Neuronal stem cell (in vitro differentiated cells): ENCODE results near the gene KBTBD8.

Experiments used
- DNase-seq: peaks from one replicate; pipeline ENCODE4 v3.0.0-alpha.2; 2013; ENCODE audit warnings: low spot score
- H2AFZ ChIP-seq: one replicate; pipeline ENCODE4 v1.6.1; 2013; ENCODE audit warnings: mild to moderate bottlenecking, low read length, inconsistent platforms
- H2AK5ac ChIP-seq: 2 replicates; pipeline ENCODE4 v1.6.1; 2013; ENCODE audit warnings: low read depth, mild to moderate bottlenecking, inconsistent platforms, low read length, moderate library complexity, mixed read lengths
- H2BK120ac ChIP-seq: 2 replicates; pipeline ENCODE4 v1.6.1; 2013; ENCODE audit warnings: low read depth, mild to moderate bottlenecking, inconsistent platforms, low read length, moderate library complexity, mixed read lengths
- H2BK12ac ChIP-seq: one replicate; pipeline ENCODE4 v1.6.1; 2013; ENCODE audit warnings: low read length, inconsistent platforms
- H2BK15ac ChIP-seq: 2 replicates; pipeline ENCODE4 v1.6.1; 2013; ENCODE audit warnings: mild to moderate bottlenecking, low read length, inconsistent platforms, mixed read lengths
- H2BK5ac ChIP-seq: one replicate; pipeline ENCODE4 v1.6.1; 2013; ENCODE audit warnings: inconsistent platforms, mild to moderate bottlenecking, low read length, moderate library complexity
- H3K14ac ChIP-seq: one replicate; pipeline ENCODE4 v1.6.1; 2013; ENCODE audit warnings: low read length, inconsistent platforms
- H3K18ac ChIP-seq: 2 replicates; pipeline ENCODE4 v1.6.1; 2013; ENCODE audit warnings: low read length, inconsistent platforms
- H3K23ac ChIP-seq: 2 replicates; pipeline ENCODE4 v1.6.1; 2013; ENCODE audit warnings: low read depth, mild to moderate bottlenecking, mixed read lengths, low read length, inconsistent platforms; ENCODE audit not compliant: poor library complexity
- H3K27ac ChIP-seq: replicated peaks from 3 replicates; pipeline ENCODE4 v1.5.1; 2013; ENCODE audit warnings: low read length, inconsistent platforms
- H3K27me3 ChIP-seq, 3 experiments: 2 replicates each; pipeline ENCODE4 v1.6.1; 2013; ENCODE audit warnings: low read length in 3 of 3, mild to moderate bottlenecking in 2 of 3, inconsistent platforms in 1 of 3, low read depth in 1 of 3, mixed read lengths in 1 of 3, moderate library complexity in 1 of 3; ENCODE audit not compliant: control insufficient read depth in 3 of 3, insufficient read depth in 3 of 3
- H3K36me3 ChIP-seq, 2 donors: replicated peaks in 1 of 2; 2 replicates each; pipeline ENCODE4 v1.6.1; 2013; ENCODE audit warnings: low read length in 2 of 2; ENCODE audit not compliant: control insufficient read depth in 2 of 2, insufficient read depth in 2 of 2
- H3K4ac ChIP-seq: 2 replicates; pipeline ENCODE4 v1.6.1; 2013; ENCODE audit warnings: inconsistent platforms, mild to moderate bottlenecking, low read length, moderate library complexity
- H3K4me1 ChIP-seq, 2 donors: 1 replicate in 1 of 2; 2 replicates in 1 of 2; pipeline ENCODE4 v1.6.1; 2013; ENCODE audit warnings: low read length in 2 of 2, low read depth in 1 of 2; ENCODE audit not compliant: control insufficient read depth in 2 of 2, insufficient read depth in 1 of 2
- H3K4me2 ChIP-seq: one replicate; pipeline ENCODE4 v1.6.1; 2013; ENCODE audit warnings: mild to moderate bottlenecking, low read length, inconsistent platforms; ENCODE audit not compliant: insufficient read depth, poor library complexity, severe bottlenecking
- H3K4me3 ChIP-seq, 2 donors: 2 replicates each; pipeline ENCODE4 v1.5.1; 2013; ENCODE audit warnings: low read length in 2 of 2, mild to moderate bottlenecking in 2 of 2, inconsistent platforms in 1 of 2, moderate library complexity in 1 of 2
- H3K79me1 ChIP-seq: one replicate; pipeline ENCODE4 v1.6.1; 2013; ENCODE audit warnings: low read depth, mild to moderate bottlenecking, inconsistent platforms, low read length, moderate library complexity
- H3K9ac ChIP-seq: one replicate; pipeline ENCODE4 v1.6.1; 2013; ENCODE audit warnings: mild to moderate bottlenecking, low read depth, low read length, inconsistent platforms; ENCODE audit not compliant: poor library complexity
- H3K9me3 ChIP-seq, 2 donors: replicated peaks in 1 of 2; 2 replicates each; pipeline versions ENCODE3 to v1.6.1; 2013; ENCODE audit warnings: low read length in 2 of 2, mild to moderate bottlenecking in 2 of 2, inconsistent platforms in 1 of 2, low read depth in 1 of 2, mixed read lengths in 1 of 2, moderate library complexity in 1 of 2; ENCODE audit not compliant: control insufficient read depth in 2 of 2, insufficient read depth in 1 of 2
- H4K8ac ChIP-seq: one replicate; pipeline ENCODE4 v1.6.1; 2013; ENCODE audit warnings: low read depth, mild to moderate bottlenecking, inconsistent platforms, low read length, moderate library complexity
- H4K91ac ChIP-seq: one replicate; pipeline ENCODE4 v1.6.1; 2013; ENCODE audit warnings: low read length, low read depth, mild to moderate bottlenecking, inconsistent platforms; ENCODE audit not compliant: poor library complexity
- WGBS, 2 donors: extraction: QIAGEN DNeasy Blood & Tissue Kit; methylation state at CpG; one replicate each; pipeline ENCODE4 v1.1.7; 2013; ENCODE audit warnings: missing lambda C conversion rate in 2 of 2, mixed read lengths in 1 of 2; ENCODE audit not compliant: insufficient read length in 2 of 2, insufficient replicate concordance in 1 of 2; ENCODE audit errors: extremely low coverage in 2 of 2; 5-methylcytosine and 5-hydroxymethylcytosine counted together

KBTBD8 gene

DNA sequence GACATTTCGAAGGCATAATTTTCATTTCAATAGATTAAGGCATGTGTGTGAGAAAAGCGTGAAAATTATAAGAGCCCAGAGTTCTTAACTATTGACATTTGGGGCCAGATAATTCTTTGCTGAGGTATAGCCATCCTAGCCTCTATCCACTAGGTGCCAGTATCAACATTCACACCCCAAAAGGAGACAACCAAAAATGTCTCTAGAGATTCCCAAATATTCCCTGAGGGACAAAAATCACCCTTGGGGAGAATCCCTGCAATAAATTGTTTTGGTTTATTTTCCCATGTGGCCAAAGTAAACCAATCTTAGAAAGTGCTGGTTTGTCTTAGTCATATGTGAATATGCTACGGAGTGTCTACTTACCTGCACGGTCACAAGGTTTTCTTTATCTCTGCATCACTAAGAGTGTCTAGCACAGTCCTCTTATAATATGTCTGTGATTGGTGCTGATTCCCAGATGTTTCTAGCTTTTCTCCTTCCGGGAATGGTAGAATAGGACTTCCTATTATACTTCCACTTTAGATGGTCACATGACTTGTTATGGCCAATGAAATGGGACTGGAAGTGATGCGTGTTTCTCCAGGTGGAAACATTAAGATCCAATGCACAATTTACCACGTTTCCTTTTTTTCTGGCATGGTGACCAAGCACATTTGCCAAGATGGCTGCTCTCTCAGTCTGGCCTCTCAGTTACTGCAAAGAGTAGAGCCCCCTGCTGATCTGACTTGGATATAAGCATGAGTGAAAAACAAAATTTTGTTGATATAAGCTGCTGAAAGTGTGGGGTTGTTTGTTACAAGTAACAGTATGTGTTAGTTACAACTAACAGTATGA lies 8.0 kb upstream of the KBTBD8 start:
- H3K14ac ChIP-seq: no peak overlapping the region
- H3K4me3 ChIP-seq: no peak overlapping the region
- no peak overlapping the region for H4K91ac ChIP-seq
- H3K23ac ChIP-seq: no peak overlapping the region
- WGBS, 2 donors: no CpG with 5 or more reads among the region's 7 CpGs
- no peak overlapping the region for H3K4ac ChIP-seq
- H3K9ac ChIP-seq: no peak overlapping the region
- H3K79me1 ChIP-seq: no peaks in the 10 kb centered on the region
- H2AFZ ChIP-seq: no peak overlapping the region
- no peak for DNase-seq
- H2AK5ac ChIP-seq: no peak overlapping the region
- no peaks in the 10 kb centered on the region for H3K36me3 ChIP-seq
- no peak overlapping the region for H2BK15ac ChIP-seq
- peak overlapping the region; percentile 87 for H3K27ac ChIP-seq
- no peak overlapping the region for H2BK5ac ChIP-seq
- H2BK120ac ChIP-seq: no peak overlapping the region
- no peaks in the 10 kb centered on the region for H3K27me3 ChIP-seq
- H3K4me2 ChIP-seq: no peak overlapping the region
- H2BK12ac ChIP-seq: no peak overlapping the region
- H3K4me1 ChIP-seq: peaks cover 5 to 9% of the 10 kb centered on the region in 2 donors
- no peak overlapping the region for H4K8ac ChIP-seq
- H3K9me3 ChIP-seq: no peaks in the 10 kb centered on the region
- no peak overlapping the region for H3K18ac ChIP-seq

DNA sequence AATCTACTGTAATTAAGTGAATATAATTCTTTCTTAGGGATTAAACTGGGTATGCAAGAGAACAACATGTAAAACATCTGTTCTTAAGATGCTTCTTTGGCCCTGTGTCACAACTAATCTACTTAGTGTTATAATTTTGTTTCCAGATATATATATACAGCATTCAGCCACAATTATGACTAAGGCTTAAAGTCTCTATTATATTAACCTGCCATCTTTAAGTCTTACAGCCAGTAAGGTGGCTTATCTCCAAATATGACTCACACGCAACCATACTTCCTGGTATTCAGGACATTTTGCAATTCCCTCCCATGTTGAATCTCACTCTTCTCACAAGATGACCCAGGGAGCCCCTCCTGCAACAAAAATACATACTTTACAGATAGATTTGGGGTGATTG lies 6.6 kb upstream of the KBTBD8 start:
- Histone ChIP-seq H3K27ac (no peak overlapping the region), H2AK5ac (no peak overlapping the region), H2BK12ac (no peak overlapping the region), H3K9ac (no peak overlapping the region), H3K27me3 (no peaks in the 10 kb centered on the region), H4K8ac (no peak overlapping the region), H3K4me2 (no peak overlapping the region), H3K4me1 (peaks cover 5 to 9% of the 10 kb centered on the region in 2 donors), H3K79me1 (no peaks in the 10 kb centered on the region), H2BK120ac (no peak overlapping the region), H3K18ac (no peak overlapping the region), H3K36me3 (no peaks in the 10 kb centered on the region), H2BK5ac (no peak overlapping the region), H3K4me3 (no peak overlapping the region), H3K23ac (no peak overlapping the region), H3K9me3 (no peaks in the 10 kb centered on the region), H4K91ac (no peak overlapping the region), H3K14ac (no peak overlapping the region), H3K4ac (no peak overlapping the region), H2BK15ac (no peak overlapping the region), H2AFZ (no peak overlapping the region)
- WGBS, 2 donors: no CpG with 5 or more reads among the region's 1 CpG
- no peak for DNase-seq

DNA sequence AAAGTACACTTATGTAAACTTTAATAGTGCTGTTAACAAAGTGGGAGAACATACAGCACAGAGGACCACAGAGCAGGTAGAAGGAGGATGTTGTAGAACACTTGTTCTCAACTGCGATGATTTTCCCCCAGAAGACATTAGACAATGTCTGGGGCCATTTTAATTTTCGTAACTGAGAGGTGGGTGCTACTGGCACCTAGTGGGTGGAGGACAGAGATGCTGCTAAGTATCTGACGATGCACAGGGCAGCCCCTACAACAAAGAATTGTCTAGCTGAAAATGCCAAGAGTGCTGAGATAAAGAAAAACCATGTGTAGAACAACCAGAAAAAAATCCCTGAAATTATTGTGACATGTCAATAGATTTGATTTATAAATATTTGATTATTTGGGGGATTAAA lies 5.0 kb upstream of the KBTBD8 start:
- no peak overlapping the region for H2BK12ac ChIP-seq
- DNase-seq: no peak
- H4K8ac ChIP-seq: no peak overlapping the region
- H2AFZ ChIP-seq: no peak overlapping the region
- no peaks in the 10 kb centered on the region for H3K79me1 ChIP-seq
- no peaks in the 10 kb centered on the region for H3K36me3 ChIP-seq
- no peak overlapping the region for H2BK15ac ChIP-seq
- no peak overlapping the region for H2BK120ac ChIP-seq
- no peaks in the 10 kb centered on the region for H3K9me3 ChIP-seq
- H3K14ac ChIP-seq: no peak overlapping the region
- H3K4me2 ChIP-seq: no peak overlapping the region
- H2BK5ac ChIP-seq: no peak overlapping the region
- no peak overlapping the region for H3K4ac ChIP-seq
- no CpG with 5 or more reads among the region's 3 CpGs for WGBS, 2 donors
- no peak overlapping the region for H3K9ac ChIP-seq
- H3K4me1 ChIP-seq: peaks cover 7 to 9% of the 10 kb centered on the region in 2 donors
- no peak overlapping the region for H3K18ac ChIP-seq
- no peak overlapping the region for H3K27ac ChIP-seq
- H2AK5ac ChIP-seq: no peak overlapping the region
- no peak overlapping the region for H4K91ac ChIP-seq
- no peak overlapping the region for H3K4me3 ChIP-seq
- H3K23ac ChIP-seq: no peak overlapping the region
- no peaks in the 10 kb centered on the region for H3K27me3 ChIP-seq

DNA sequence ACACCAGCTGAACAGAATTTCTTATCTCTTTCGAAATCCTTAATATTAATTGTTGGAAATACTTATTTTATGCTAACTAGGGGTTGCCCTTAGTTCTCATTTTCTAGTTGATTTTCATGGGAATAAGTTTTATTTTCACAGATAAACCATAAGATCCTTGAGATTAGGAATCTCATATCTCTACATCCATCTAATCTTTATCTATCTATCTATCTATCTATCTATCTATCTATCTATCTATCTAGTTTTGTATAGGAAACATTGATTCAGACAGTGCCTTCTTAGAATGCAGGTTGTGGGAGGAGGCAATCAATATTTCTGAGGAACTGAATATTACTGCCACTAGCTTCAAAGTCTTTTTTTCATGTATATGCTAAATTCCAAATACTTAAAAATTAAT lies 3.5 kb upstream of the KBTBD8 start:
- H3K27me3 ChIP-seq: peaks cover 0 to 7% (median 0%) of the 10 kb centered on the region in 3 experiments
- H3K14ac ChIP-seq: no peak overlapping the region
- H4K8ac ChIP-seq: no peak overlapping the region
- no CpG with 5 or more reads among the region's 1 CpG for WGBS, 2 donors
- no peak overlapping the region for H3K4me3 ChIP-seq
- H2AK5ac ChIP-seq: no peak overlapping the region
- no peak overlapping the region for H3K4ac ChIP-seq
- no peak overlapping the region for H3K27ac ChIP-seq
- no peak overlapping the region for H2AFZ ChIP-seq
- no peak overlapping the region for H2BK120ac ChIP-seq
- H3K4me2 ChIP-seq: no peak overlapping the region
- H2BK12ac ChIP-seq: no peak overlapping the region
- H3K36me3 ChIP-seq: no peaks in the 10 kb centered on the region
- H3K23ac ChIP-seq: no peak overlapping the region
- H3K4me1 ChIP-seq: peaks cover 4 to 5% of the 10 kb centered on the region in 2 donors
- no peak for DNase-seq
- H3K18ac ChIP-seq: no peak overlapping the region
- H3K79me1 ChIP-seq: no peaks in the 10 kb centered on the region
- no peaks in the 10 kb centered on the region for H3K9me3 ChIP-seq
- no peak overlapping the region for H4K91ac ChIP-seq
- H3K9ac ChIP-seq: no peak overlapping the region
- no peak overlapping the region for H2BK15ac ChIP-seq
- H2BK5ac ChIP-seq: no peak overlapping the region
